Measurements from ENCODE around the gene VEPH1.
A peak's percentile ranks its signal among the peaks of the same experiment; 100 is the strongest.

Gene VEPH1

DNA sequence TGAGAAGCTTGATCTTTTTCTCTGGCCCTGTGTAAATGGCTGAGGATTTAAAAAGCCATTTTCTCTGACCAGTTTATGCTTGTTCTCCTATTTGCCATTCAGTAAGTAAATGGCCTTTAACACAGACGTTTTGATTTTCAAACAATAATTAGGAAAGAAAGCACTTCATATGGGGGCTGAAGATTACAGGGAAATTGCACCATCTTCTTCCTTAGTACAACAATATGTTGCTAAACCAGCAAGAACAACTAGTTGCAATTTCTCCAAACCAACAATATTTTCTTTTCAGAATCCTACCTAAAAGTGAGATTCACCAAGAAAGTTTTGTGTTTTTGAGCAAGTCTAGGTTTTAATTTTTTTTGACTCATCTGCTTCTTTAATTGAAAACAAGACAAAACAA is 262.8 kb downstream of the VEPH1 start:
- DNase-seq (ENCODE audit: low read depth, low spot score) = no peak
- H3K4me3 ChIP-seq (ENCODE audit: low read depth, low read length) = no peak overlapping the region
- in situ Hi-C loops (cut with HindIII; ENCODE audit: low sequenced_read_pairs) = no loop called here
- TF ChIP-seq CTCF (IDR thresholded peaks at IDR 0.05; ENCODE audit: low read depth, low read length) = no peak

DNA sequence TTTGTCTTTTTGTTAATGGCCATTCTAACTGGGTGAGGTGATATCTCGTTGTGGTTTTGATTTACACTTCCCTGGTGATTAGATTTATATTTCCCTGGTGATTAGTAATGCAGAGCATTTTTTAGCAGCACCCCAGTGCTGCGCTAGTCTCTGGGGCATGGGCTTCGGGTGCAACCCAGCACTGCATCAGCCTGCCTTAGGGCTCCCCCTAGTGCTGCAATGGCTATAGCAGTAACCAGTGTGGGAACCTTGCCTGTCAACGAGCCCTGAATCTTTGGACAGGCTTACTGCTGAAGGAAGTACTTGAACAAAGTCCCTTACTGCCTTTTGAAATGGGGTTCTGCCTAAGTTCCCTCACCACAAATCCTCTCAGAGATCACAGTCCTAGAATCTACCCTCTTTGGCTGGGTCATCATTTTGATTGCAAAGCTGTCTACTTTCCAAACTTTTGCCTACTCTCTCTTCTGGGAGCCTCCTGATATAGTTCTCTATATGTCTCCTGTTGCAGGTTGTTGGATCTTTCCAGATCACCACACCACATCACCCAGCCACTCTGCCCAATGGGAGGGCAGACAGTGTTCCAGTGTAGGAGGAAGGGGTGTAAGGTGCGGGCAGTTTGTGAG is 264.0 kb downstream of the VEPH1 start:
- in situ Hi-C loops (cut with HindIII; ENCODE audit: low sequenced_read_pairs) = no loop called here
- H3K4me3 ChIP-seq (ENCODE audit: low read depth, low read length) = no peak overlapping the region
- peak; percentile 85 for TF ChIP-seq CTCF (IDR thresholded peaks at IDR 0.05; ENCODE audit: low read depth, low read length)
- peak; percentile 41 for DNase-seq (ENCODE audit: low read depth, low spot score)

DNA sequence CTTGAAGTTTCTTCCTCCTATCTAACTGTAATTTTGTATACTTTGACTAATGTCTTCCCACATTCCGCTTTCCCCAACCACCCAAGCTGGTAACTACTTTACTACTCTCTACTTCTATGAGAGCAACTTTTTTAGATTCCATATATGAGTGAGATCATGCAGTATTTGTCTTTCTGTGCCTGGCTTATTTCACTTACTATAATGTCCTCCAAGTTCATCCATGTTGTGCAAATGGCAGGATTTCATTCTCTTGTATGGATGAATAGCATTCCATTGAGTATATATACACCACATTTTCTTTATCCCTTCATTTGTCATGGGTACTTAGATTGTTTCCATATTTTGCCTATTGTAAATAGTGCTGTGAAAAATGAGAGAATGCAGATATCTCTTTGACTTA is 264.8 kb downstream of the VEPH1 start:
- no peak for TF ChIP-seq CTCF (IDR thresholded peaks at IDR 0.05; ENCODE audit: low read depth, low read length)
- in situ Hi-C loops (cut with HindIII; ENCODE audit: low sequenced_read_pairs) = no loop called here
- H3K4me3 ChIP-seq (ENCODE audit: low read depth, low read length) = no peak overlapping the region
- DNase-seq (ENCODE audit: low read depth, low spot score) = no peak

DNA sequence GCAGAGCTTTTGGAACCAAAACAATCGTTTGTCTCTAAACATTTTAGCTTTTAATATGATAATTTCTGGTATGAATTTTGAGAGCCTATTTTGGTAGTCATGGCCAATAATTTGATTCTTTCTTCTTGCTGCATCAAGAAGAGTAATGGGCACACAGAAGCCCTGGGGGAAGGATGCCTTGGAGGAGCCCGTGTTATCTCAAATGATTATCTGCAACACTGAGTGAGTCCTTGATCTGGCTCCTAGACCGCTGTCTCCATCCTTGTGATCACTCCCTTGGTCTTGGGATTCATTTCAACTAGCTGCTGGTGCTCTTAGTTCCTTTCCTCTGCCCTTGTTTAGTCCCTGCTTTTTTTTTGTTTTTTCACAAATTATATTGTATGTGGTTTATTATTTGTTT is 265.3 kb downstream of the VEPH1 start:
- DNase-seq (ENCODE audit: low read depth, low spot score) = no peak
- H3K4me3 ChIP-seq (ENCODE audit: low read depth, low read length) = no peak overlapping the region
- TF ChIP-seq CTCF (IDR thresholded peaks at IDR 0.05; ENCODE audit: low read depth, low read length) = no peak
- in situ Hi-C loops (cut with HindIII; ENCODE audit: low sequenced_read_pairs) = no loop called here

GRCh38 chr3:157235291-157235690 is 267.9 kb downstream of the VEPH1 start:
- H3K4me3 ChIP-seq (ENCODE audit: low read depth, low read length) = no peak overlapping the region
- no peak for TF ChIP-seq CTCF (IDR thresholded peaks at IDR 0.05; ENCODE audit: low read depth, low read length)
- no peak for DNase-seq (ENCODE audit: low read depth, low spot score)
- in situ Hi-C loops (cut with HindIII; ENCODE audit: low sequenced_read_pairs) = no loop called here

DNA sequence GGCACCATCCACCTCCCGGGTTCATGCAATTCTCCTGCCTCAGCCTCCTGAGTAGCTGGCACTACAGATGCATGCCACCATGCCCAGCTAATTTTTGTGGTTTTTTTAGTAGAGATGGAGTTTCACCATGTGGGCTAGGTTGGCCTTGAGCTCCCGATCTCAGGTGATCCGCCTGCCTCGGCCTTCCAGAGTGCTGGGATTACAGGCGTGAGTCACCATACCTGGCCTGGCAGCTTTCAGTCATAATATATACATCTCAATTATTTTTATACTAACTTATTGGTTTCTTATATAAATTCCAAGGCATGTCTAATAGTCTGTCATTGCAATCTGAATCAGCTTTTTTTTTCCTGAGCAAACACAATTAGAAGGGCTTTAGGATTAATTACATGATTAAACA is 269.3 kb downstream of the VEPH1 start:
- no peak for TF ChIP-seq CTCF (IDR thresholded peaks at IDR 0.05; ENCODE audit: low read depth, low read length)
- H3K4me3 ChIP-seq (ENCODE audit: low read depth, low read length) = no peak overlapping the region
- DNase-seq (ENCODE audit: low read depth, low spot score) = no peak
- in situ Hi-C loops (cut with HindIII; ENCODE audit: low sequenced_read_pairs) = no loop called here

DNA sequence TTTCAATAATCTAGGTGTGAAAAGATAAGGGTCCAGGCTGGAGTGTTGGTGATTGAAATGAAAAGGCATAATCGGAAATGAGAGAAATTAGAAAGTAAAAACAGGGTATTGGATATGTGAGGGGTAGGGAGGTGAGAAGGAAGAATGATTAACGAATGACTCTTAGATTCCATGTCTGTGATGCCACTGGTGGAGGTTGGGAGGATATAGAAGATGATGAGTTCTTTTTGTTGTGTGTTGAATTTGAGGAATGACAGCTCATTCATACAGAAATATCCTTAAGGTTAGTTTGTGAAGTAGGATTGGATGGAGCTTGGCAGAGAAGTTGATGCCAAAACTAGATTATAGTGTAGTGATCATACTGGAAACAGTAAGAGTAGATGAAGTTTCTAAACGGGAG is 271.1 kb downstream of the VEPH1 start:
- TF ChIP-seq CTCF (IDR thresholded peaks at IDR 0.05; ENCODE audit: low read depth, low read length) = no peak
- DNase-seq (ENCODE audit: low read depth, low spot score) = no peak
- in situ Hi-C loops (cut with HindIII; ENCODE audit: low sequenced_read_pairs) = no loop called here
- H3K4me3 ChIP-seq (ENCODE audit: low read depth, low read length) = no peak overlapping the region

Measured in astrocyte of the spinal cord (primary cell).